Body of pancreas (tissue), 4 donors: ENCODE measurements around the gene MAP7D2. TPM values are rescaled to one million over a fixed set of nuclear protein-coding genes. Genes with fewer than 3 reads are reported as not detected.

Experiments used
- ATAC-seq: fragments of 150-250 bp; one replicate; pipeline ENCODE4 v1.9.1; 2016
- DNase-seq, 4 donors: peaks; one replicate each; pipeline ENCODE4 v3.0.0-alpha.2; 2019
- H3K27ac ChIP-seq, 4 donors: fragments of 200-600 bp; sonication (generic); 1 replicate in 3 of 4; 2 replicates in 1 of 4; pipeline versions ENCODE4 v1.5.1 to v1.6.1; 2016 to 2019; ENCODE audit warnings: mild to moderate bottlenecking in 1 of 4, mixed read lengths in 1 of 4, moderate library complexity in 1 of 4
- H3K27me3 ChIP-seq, 2 donors: fragments of 200-600 bp; sonication (generic); one replicate each; pipeline ENCODE4 v1.6.0; 2016; ENCODE audit warnings: mild to moderate bottlenecking in 1 of 2
- H3K36me3 ChIP-seq, 2 donors: fragments of 200-600 bp; sonication (generic); replicated peaks in 1 of 2; 2 replicates each; pipeline ENCODE4 v1.5.1; 2016; ENCODE audit warnings: low read depth in 2 of 2; ENCODE audit not compliant: insufficient read depth in 1 of 2
- H3K4me1 ChIP-seq: fragments of 200-600 bp; sonication (generic); one replicate; pipeline ENCODE4 v1.6.0; 2016
- H3K4me3 ChIP-seq, 2 donors: fragments of 200-600 bp; sonication (generic); 1 replicate in 1 of 2; 2 replicates in 1 of 2; pipeline ENCODE4 v1.5.1; 2016 to 2019
- H3K9me3 ChIP-seq, 3 donors: fragments of 200-600 bp; sonication (generic); 1 replicate in 2 of 3; 2 replicates in 1 of 3; pipeline ENCODE4 v1.5.1; 2016
- CTCF ChIP-seq, 7 experiments: fragments of 450-650 bp in 4 of 7; fragments of 200-600 bp in 3 of 7; sonication (generic) in 3 of 7; IDR thresholded peaks; one replicate each; pipeline ENCODE4 v1.5.1; 2016 to 2019; ENCODE audit warnings: antibody characterized with exemption in 7 of 7
- POLR2A ChIP-seq, 3 donors: fragments of 450-650 bp; IDR thresholded peaks; one replicate each; pipeline ENCODE4 v1.6.1; 2016; ENCODE audit warnings: antibody characterized with exemption in 3 of 3, mild to moderate bottlenecking in 2 of 3
- WGBS, 2 donors: methylation state at CpG; one replicate each; pipeline ENCODE4 v1.1.5; 2017; 5-methylcytosine and 5-hydroxymethylcytosine counted together
- intact Hi-C: fragments of 100-400 bp; cut with DNase I; formaldehyde crosslinking; loops from one replicate; pipeline ENCODE4 v1.15.1; 2023
- total RNA-seq, 2 donors: library from RNA; depleted of rRNA; stranded (reverse); fragments of >200 nt; gene quantifications; one replicate each; pipeline ENCODE4 v1.1.0, GENCODE V29; 2016

MAP7D2 gene
- total RNA-seq, 2 donors from 2014 or later: under 0.01 to 0.99 TPM

DNA sequence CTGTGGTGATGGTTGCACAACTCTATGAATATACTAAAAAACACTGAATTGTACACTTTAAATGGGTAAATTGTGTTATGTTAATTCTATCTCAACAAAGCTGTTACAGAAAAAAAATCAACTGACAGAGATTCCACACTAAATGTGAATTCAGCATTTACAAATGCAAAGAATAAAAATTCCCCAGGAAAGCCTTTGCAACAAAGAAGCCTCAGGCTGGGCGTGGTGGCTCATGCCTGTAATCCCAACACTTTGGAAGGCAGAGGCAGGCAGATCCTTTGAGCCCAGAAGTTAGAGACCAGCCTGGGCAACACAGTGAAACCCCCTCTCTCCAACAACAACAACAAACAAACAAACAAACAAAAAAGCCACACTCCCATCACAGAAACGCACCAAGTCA is 134.8 kb downstream of the MAP7D2 start:
- Histone ChIP-seq H3K4me1 (no peaks in the 10 kb centered on the region), H3K36me3 (no peaks in the 10 kb centered on the region), H3K4me3 (no peak overlapping the region), H3K27me3 (no peaks in the 10 kb centered on the region), H3K9me3 (no peaks in the 10 kb centered on the region), H3K27ac (no peak overlapping the region)
- TF ChIP-seq POLR2A (IDR thresholded peaks at IDR 0.05): no peak
- TF ChIP-seq CTCF (IDR thresholded peaks at IDR 0.05): no peak
- DNase-seq (no peak), ATAC-seq (no peak)
- WGBS, 2 donors: 73 to 94% methylated on average over 2 of the region's 2 CpGs
- intact Hi-C loops: no loop called here

DNA sequence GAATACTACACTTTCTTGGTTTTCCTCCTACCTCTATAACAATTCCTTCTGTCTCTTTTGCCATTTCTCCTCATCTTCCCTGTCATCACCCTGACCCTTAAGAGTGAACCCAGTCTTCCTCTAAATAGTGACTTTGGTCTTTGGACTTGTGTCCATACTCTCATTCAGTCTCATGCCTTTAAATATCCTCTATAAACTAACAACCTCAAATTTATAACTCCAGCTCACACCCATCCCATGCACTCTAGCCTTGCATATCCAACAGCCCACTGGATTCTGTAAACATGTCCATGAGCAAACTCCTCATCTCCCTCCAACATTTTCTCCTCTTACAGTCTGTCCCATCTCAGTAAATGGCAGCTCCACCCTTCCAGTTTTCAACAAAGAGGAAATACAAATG is 140.9 kb downstream of the MAP7D2 start:
- Histone ChIP-seq H3K27me3 (no peaks in the 10 kb centered on the region), H3K36me3 (no peaks in the 10 kb centered on the region), H3K4me3 (no peak overlapping the region), H3K4me1 (no peaks in the 10 kb centered on the region), H3K27ac (no peak overlapping the region), H3K9me3 (no peaks in the 10 kb centered on the region)
- intact Hi-C loops: no loop called here
- no peak for TF ChIP-seq CTCF (IDR thresholded peaks at IDR 0.05)
- DNase-seq (no peak), ATAC-seq (no peak)

DNA sequence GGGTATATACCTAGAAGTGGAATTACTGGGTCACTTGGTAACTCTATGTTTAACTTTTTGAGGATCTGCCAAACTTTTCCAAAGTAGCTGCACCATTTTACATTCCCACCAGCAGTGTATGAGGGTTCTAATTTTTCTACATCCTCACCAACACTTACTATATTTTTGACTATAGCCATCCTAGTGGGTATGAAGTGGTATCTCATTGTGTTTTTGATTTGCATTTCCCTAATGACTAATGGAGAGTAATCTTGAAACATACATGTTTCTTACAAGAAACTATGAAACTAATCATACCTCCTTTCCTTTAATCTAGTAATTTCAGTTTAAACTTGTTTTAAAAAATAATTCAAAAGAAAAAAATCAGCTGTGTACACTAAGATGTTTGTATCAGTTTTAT is 143.7 kb downstream of the MAP7D2 start:
- intact Hi-C loops: no loop called here
- Histone ChIP-seq H3K4me1 (no peaks in the 10 kb centered on the region), H3K9me3 (no peaks in the 10 kb centered on the region), H3K4me3 (no peak overlapping the region), H3K27me3 (no peaks in the 10 kb centered on the region), H3K36me3 (no peaks in the 10 kb centered on the region), H3K27ac (no peak overlapping the region)
- TF ChIP-seq CTCF (IDR thresholded peaks at IDR 0.05) (no peak), POLR2A (IDR thresholded peaks at IDR 0.05) (no peak)
- ATAC-seq (no peak), DNase-seq (no peak)

DNA sequence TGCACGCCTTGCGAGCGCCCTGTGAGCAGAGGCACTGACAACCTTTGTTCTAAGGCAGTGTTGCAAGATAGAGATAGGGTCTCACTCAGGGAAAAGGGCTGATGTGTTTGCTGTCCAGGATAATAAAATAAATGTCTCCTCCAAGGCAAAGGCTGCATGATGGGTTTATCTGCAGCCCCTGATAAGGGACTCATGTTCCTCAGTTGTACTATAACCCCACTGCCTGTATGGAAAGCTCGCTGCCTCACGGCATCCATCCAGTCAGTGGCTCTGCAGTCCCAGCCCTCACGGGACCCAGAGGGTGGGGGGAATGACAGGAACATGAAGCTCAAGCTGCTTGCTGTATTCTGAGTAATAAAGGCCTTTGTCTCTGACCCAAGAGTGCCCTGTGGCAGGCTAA is 148.4 kb downstream of the MAP7D2 start:
- Histone ChIP-seq H3K4me1 (no peaks in the 10 kb centered on the region), H3K27me3 (no peaks in the 10 kb centered on the region), H3K27ac (no peak overlapping the region), H3K9me3 (no peaks in the 10 kb centered on the region), H3K36me3 (no peaks in the 10 kb centered on the region), H3K4me3 (no peak overlapping the region)
- ATAC-seq (no peak), DNase-seq (no peak)
- intact Hi-C loops: no loop called here
- WGBS, 2 donors: 88 to 95% methylated on average over 3 to 6 of the region's 6 CpGs
- TF ChIP-seq POLR2A (IDR thresholded peaks at IDR 0.05): no peak
- no peak for TF ChIP-seq CTCF (IDR thresholded peaks at IDR 0.05)

DNA sequence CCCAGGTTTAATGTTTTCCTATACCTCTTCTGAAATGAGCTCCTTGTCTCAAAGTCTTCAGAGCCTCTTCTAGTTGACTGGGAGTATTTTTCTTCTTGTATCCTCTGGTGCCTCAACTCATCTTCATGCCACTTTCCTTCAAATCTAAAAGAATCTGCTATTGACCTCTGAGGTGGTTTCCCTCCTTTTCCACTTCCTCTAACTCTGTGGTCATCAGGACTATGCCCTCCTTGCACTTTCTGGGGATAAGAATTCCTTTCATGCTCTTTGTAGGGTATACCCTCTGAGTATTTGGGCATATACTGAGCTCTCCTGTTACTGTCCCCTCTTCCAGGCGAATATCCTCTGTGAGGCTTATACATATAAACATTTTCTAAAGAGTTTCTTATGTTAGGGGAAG is 150.7 kb downstream of the MAP7D2 start:
- no peak overlapping the region for H3K27ac ChIP-seq
- TF ChIP-seq CTCF (IDR thresholded peaks at IDR 0.05): no peak
- TF ChIP-seq POLR2A (IDR thresholded peaks at IDR 0.05): no peak
- no peak for DNase-seq
- no peaks in the 10 kb centered on the region for H3K4me1 ChIP-seq
- ATAC-seq: no peak
- 100% methylated on average over 1 of the region's 1 CpG; no CpG with 5 or more reads in 1 of the 2 donors for WGBS, 2 donors
- no peaks in the 10 kb centered on the region for H3K27me3 ChIP-seq
- H3K4me3 ChIP-seq: no peak overlapping the region
- H3K36me3 ChIP-seq: no peaks in the 10 kb centered on the region
- H3K9me3 ChIP-seq: no peaks in the 10 kb centered on the region
- intact Hi-C loops: no loop called here
